PC-3 (cell line): Measurements from ENCODE around the gene MTX2. TPM values are rescaled to one million over a fixed set of nuclear protein-coding genes. Genes with fewer than 3 reads are reported as not detected.
A peak's percentile ranks its signal among the peaks of the same experiment; 100 is the strongest.

Experiments used
- ATAC-seq: fragments of 200-7000 bp; cut with Tn5 transposase; 2 replicates; pipeline ENCODE4 v1.9.1; 2020; ENCODE audit warnings: mild to moderate bottlenecking, moderate library complexity
- BruUV-seq: library from RNA; stranded (reverse); fragments of 400-500 nt; replicated peaks from 2 replicates; lab custom pipeline; 2021; lab: Mats Ljungman, UMichigan
- CTCF ChIA-PET: fragments of 300-600 bp; sonication (Branson Sonifier 250); formaldehyde crosslinking; loops from one replicate; lab custom pipeline; 2022; ENCODE audit warnings: antibody characterized with exemption; lab: Charles Lee
- POLR2A ChIA-PET: fragments of 300-600 bp; sonication (Branson Sonifier 250); formaldehyde crosslinking; loops from one replicate; lab custom pipeline; 2022; ENCODE audit warnings: antibody characterized with exemption; ENCODE audit not compliant: unreplicated experiment; lab: Charles Lee
- DNase-seq: peaks from one replicate; pipeline ENCODE4 v3.0.0-alpha.2; 2015
- H2AFZ ChIP-seq: fragments of 300-600 bp; sonication (generic); 2 replicates; pipeline ENCODE4 v1.6.0; 2016; ENCODE audit warnings: antibody characterized with exemption, low read length
- H3F3A ChIP-seq: fragments of 300-600 bp; sonication (generic); one replicate; pipeline ENCODE4 v1.6.0; 2017; ENCODE audit warnings: antibody characterized with exemption, low read length, control low read depth, mild to moderate bottlenecking; ENCODE audit not compliant: unreplicated experiment
- H3K27ac ChIP-seq: fragments of 300-600 bp; sonication (generic); 2 replicates; pipeline ENCODE4 v1.5.1; 2016; ENCODE audit warnings: mild to moderate bottlenecking, low read length
- H3K27me3 ChIP-seq: fragments of 300-600 bp; sonication (generic); 2 replicates; pipeline ENCODE4 v1.6.1; 2016; ENCODE audit warnings: low read length, mixed read lengths
- H3K36me3 ChIP-seq: fragments of 300-600 bp; sonication (generic); 2 replicates; pipeline ENCODE4 v1.6.1; 2016; ENCODE audit warnings: low read depth, mixed run types, low read length, mixed read lengths
- H3K4me1 ChIP-seq: fragments of 300-600 bp; sonication (generic); 2 replicates; pipeline ENCODE4 v1.5.1; 2016; ENCODE audit warnings: low read length; ENCODE audit not compliant: insufficient read depth
- H3K4me2 ChIP-seq: fragments of 300-600 bp; sonication (generic); 2 replicates; pipeline ENCODE4 v1.6.0; 2016; ENCODE audit warnings: low read length
- H3K4me3 ChIP-seq: fragments of 300-600 bp; sonication (generic); 2 replicates; pipeline ENCODE4 v1.5.1; 2016; ENCODE audit warnings: mild to moderate bottlenecking, low read length, mixed read lengths
- H3K79me2 ChIP-seq: fragments of 300-600 bp; sonication (generic); 2 replicates; pipeline ENCODE4 v1.6.1; 2017; ENCODE audit warnings: low read length, mixed read lengths
- H3K9ac ChIP-seq: fragments of 300-600 bp; sonication (generic); 2 replicates; pipeline ENCODE4 v1.6.0; 2016; ENCODE audit warnings: mild to moderate bottlenecking, low read length
- H3K9me2 ChIP-seq: fragments of 300-600 bp; sonication (generic); replicated peaks from 2 replicates; pipeline ENCODE4 v1.6.1; 2016; ENCODE audit warnings: mixed run types, low read length, mixed read lengths
- H3K9me3 ChIP-seq: fragments of 300-600 bp; sonication (generic); 2 replicates; pipeline ENCODE4 v1.6.1; 2016; ENCODE audit warnings: low read length, mixed read lengths
- H4K20me1 ChIP-seq: fragments of 300-600 bp; sonication (generic); 2 replicates; pipeline ENCODE4 v1.6.1; 2016; ENCODE audit warnings: low read length, mixed read lengths
- EZH2 ChIP-seq: fragments of 300-600 bp; sonication (generic); IDR thresholded peaks from one replicate; pipeline ENCODE4 v1.6.1; 2017; ENCODE audit warnings: antibody characterized with exemption, mild to moderate bottlenecking, low read length; ENCODE audit not compliant: unreplicated experiment
- EZH2phosphoT487 ChIP-seq: fragments of 300-600 bp; sonication (generic); IDR thresholded peaks from 2 replicates; pipeline ENCODE4 v1.6.1; 2018; ENCODE audit warnings: mild to moderate bottlenecking, antibody characterized with exemption, low read length, borderline replicate concordance
- intact Hi-C: fragments of 100-400 bp; cut with micrococcal nuclease; formaldehyde crosslinking; loops from 2 replicates; pipeline ENCODE4 v1.9.0; 2023
- total RNA-seq: library from RNA; depleted of rRNA; stranded (reverse); fragments of >200 nt; gene quantifications from 2 replicates; pipeline ENCODE4 v1.2.3, GENCODE V29; 2014
- TF ChIP-seq, protein P1 (sequence below): fragments of 300-600 bp; sonication (generic); conservative IDR thresholded peaks from 2 replicates; pipeline ENCODE4 v1.5.1; 2017; ENCODE audit warnings: antibody characterized with exemption, low read depth, mild to moderate bottlenecking, low read length

Gene MTX2
- total RNA-seq, 1 experiment from 2014 or later = 54.5 TPM

DNA sequence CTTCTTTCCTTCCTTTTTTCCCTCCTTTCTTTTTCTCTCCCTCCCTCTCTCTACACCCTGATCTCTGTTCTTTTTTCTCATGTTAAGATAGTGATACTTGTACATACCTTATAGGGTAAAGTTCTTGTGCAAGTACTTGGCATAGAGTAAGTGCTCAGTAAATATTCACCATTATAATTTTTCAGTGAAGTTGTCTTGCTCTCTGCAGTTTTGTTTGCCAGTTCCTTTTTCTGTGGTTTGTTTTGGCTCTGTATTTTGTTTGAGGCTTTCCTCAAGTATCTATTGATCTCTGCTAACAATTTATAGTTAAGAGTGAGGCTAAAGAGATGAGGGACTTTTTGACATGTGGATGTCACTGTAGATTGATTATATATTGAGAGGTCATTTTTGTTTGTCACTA lies 48.0 kb downstream of the MTX2 start:
- H3K4me1 ChIP-seq = peaks cover 7% of the 10 kb centered on the region; the same call in 1 of the 2 replicates
- DNase-seq (no peak), ATAC-seq (no peak)
- POLR2A ChIA-PET = no interaction called here
- H3K9me2 ChIP-seq = no peaks in the 10 kb centered on the region
- H3K79me2 ChIP-seq = no peaks in the 10 kb centered on the region
- no peak overlapping the region for H3K9ac ChIP-seq
- no peaks in the 10 kb centered on the region for H4K20me1 ChIP-seq
- H2AFZ ChIP-seq = no peak overlapping the region
- H3K27ac ChIP-seq = no peak overlapping the region
- no peaks in the 10 kb centered on the region; the same call in 1 of the 2 replicates for H3K36me3 ChIP-seq
- no peaks in the 10 kb centered on the region for H3K27me3 ChIP-seq
- TF ChIP-seq EZH2phosphoT487 = no peak
- no peak for TF ChIP-seq EZH2
- TF ChIP-seq, protein P1, sequence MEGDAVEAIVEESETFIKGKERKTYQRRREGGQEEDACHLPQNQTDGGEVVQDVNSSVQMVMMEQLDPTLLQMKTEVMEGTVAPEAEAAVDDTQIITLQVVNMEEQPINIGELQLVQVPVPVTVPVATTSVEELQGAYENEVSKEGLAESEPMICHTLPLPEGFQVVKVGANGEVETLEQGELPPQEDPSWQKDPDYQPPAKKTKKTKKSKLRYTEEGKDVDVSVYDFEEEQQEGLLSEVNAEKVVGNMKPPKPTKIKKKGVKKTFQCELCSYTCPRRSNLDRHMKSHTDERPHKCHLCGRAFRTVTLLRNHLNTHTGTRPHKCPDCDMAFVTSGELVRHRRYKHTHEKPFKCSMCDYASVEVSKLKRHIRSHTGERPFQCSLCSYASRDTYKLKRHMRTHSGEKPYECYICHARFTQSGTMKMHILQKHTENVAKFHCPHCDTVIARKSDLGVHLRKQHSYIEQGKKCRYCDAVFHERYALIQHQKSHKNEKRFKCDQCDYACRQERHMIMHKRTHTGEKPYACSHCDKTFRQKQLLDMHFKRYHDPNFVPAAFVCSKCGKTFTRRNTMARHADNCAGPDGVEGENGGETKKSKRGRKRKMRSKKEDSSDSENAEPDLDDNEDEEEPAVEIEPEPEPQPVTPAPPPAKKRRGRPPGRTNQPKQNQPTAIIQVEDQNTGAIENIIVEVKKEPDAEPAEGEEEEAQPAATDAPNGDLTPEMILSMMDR = no peak
- CTCF ChIA-PET = interaction anchor here (1.0 kb wide), 1 partner anchor 190 kb away, joined by 4 read pairs; no protein-coding TSS in a partner anchor
- intact Hi-C loops = no loop called here
- H3F3A ChIP-seq = no peaks in the 10 kb centered on the region
- H3K4me3 ChIP-seq = no peak overlapping the region
- no TSS peak for BruUV-seq
- no peak overlapping the region for H3K4me2 ChIP-seq
- H3K9me3 ChIP-seq = no peaks in the 10 kb centered on the region

DNA sequence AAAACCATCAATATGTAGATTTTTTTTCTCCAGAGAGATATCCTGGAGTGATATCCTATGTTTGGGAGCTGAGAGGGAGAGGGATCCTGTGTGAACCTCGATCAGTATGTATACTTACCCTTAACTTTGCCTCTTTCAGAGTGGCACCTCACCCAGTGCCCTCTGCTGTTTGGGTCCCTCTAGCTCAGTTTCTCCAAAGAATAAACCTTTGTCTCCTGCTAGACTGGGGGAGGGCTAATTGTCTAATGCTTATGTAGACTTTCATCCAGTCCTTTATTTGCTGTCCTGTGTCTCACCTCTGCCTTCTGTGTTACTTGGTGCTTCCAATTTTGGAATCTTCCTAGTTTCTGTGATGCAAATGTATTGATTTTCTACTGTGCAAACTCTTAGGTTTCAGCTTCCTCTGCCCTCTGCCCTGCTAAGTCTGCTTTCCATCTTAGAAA lies 48.4 kb downstream of the MTX2 start:
- Histone ChIP-seq H2AFZ (no peak overlapping the region), H3K4me3 (no peak overlapping the region), H3K4me2 (no peak overlapping the region), H3K27ac (no peak overlapping the region), H4K20me1 (no peaks in the 10 kb centered on the region), H3K9me3 (no peaks in the 10 kb centered on the region), H3K36me3 (no peaks in the 10 kb centered on the region; the same call in 1 of the 2 replicates), H3K9ac (no peak overlapping the region), H3K79me2 (no peaks in the 10 kb centered on the region), H3K9me2 (no peaks in the 10 kb centered on the region), H3K27me3 (no peaks in the 10 kb centered on the region), H3K4me1 (peaks cover 7% of the 10 kb centered on the region; the same call in 1 of the 2 replicates), H3F3A (no peaks in the 10 kb centered on the region)
- ChIA-PET CTCF (interaction anchor here (1.0 kb wide), 1 partner anchor 191 kb away, joined by 4 read pairs; no protein-coding TSS in a partner anchor), POLR2A (no interaction called here)
- intact Hi-C loops = no loop called here
- no peak for DNase-seq
- no TSS peak for BruUV-seq
- ATAC-seq = peak; percentile 33
- TF ChIP-seq, protein P1 = no peak
- TF ChIP-seq EZH2 = no peak
- no peak for TF ChIP-seq EZH2phosphoT487

DNA sequence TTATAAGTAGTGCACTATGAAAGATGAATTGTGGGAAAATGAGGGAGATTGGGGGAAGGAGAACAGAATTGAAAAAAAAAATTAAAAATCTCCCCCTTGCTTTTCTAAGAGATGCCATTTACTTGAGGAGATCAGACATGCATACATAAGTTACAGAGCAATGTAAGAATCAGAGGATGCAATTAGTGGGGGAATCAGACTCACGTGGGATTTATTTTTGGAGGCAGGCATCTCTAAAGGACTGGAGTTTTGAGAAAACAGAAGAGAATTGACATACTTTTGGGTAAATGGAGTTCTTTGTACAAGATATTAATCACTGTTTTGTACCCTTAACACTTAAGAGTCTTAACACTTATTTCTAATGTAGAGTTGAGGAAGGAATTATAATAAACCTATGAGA lies 52.7 kb downstream of the MTX2 start:
- no peaks in the 10 kb centered on the region for H4K20me1 ChIP-seq
- ATAC-seq = no peak
- POLR2A ChIA-PET = no interaction called here

More for the DNA sequence above, 52.7 kb downstream of the MTX2 start:
- Histone ChIP-seq H3K4me2 (no peak overlapping the region), H3F3A (no peaks in the 10 kb centered on the region), H3K4me3 (no peak overlapping the region), H3K4me1 (no peaks in the 10 kb centered on the region), H3K9ac (no peak overlapping the region), H3K9me3 (no peaks in the 10 kb centered on the region), H3K27me3 (no peaks in the 10 kb centered on the region), H3K36me3 (no peaks in the 10 kb centered on the region), H3K27ac (no peak overlapping the region), H3K79me2 (no peaks in the 10 kb centered on the region), H2AFZ (no peak overlapping the region), H3K9me2 (no peaks in the 10 kb centered on the region)
- no peak for DNase-seq
- CTCF ChIA-PET = no interaction called here
- no TSS peak for BruUV-seq
- no peak for TF ChIP-seq EZH2phosphoT487
- TF ChIP-seq, protein P1 = no peak
- no peak for TF ChIP-seq EZH2
- intact Hi-C loops = no loop called here
